Measurements from ENCODE around the gene PXDC1. TPM values are rescaled to one million over a fixed set of nuclear protein-coding genes. Genes with fewer than 3 reads are reported as not detected.
A peak's percentile ranks its signal among the peaks of the same experiment; 100 is the strongest.
"Not testable (repeated sequence)": the region's sequence is repeated elsewhere in the genome, so short reads cannot be mapped to it uniquely, and the experiment has no call there.

Gene PXDC1
- total RNA-seq, 4 donors from 2014 or later, result 111 to 232 (median 165) TPM

DNA sequence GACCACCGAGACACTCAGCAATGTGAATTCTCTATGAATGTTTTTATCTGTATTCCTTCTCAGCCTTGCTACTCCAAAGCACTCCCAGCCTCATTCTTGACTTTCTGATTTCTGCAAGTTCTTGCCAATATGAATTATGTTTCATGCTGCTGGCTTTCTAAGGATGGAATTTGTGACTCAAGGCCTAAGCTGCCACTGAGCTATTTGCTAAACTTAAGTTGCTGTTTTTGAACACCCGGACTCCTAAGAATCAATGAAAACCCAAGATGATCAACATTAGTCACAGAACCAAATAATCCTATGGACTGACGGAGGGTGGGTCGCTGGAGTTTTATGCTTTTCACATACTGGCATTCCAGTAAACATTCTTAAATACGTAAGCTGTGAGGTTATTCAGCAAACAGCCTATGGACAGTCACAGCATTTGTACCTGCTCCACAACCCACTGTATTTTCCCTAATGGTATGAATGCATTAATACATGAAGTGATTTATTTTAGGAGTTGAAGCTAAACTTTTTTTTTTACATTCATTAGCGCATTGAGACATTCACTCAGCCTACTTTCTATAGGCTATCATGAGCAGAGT lies 8.2 kb upstream of the PXDC1 start:
- WGBS, result 57% methylated on average over 6 of the region's 6 CpGs
- intact Hi-C loops (cut with DNase I), result no loop called here

DNA sequence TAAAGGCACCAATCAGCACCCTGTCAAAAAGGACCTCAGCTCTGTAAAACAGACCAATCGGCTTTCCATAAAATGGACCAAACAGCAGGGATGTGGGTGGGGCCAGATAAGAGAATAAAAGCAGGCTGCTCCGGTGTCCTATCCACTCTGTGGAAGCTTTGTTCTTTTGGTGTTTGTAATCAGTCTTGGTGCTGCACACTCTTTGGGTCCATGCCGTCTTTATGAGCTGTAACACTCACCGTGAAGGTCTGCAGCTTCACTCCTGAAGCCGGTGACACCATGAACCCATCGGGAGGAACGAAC lies 7.3 kb upstream of the PXDC1 start:
- intact Hi-C loops (cut with DNase I), result no loop called here
- no peak overlapping the region for H3K4me3 ChIP-seq
- peaks cover 0 to 11% (median 9%) of the 10 kb centered on the region in 4 donors for H3K4me1 ChIP-seq
- no peak for TF ChIP-seq EP300 (IDR thresholded peaks at IDR 0.05)
- TF ChIP-seq, protein P1, sequence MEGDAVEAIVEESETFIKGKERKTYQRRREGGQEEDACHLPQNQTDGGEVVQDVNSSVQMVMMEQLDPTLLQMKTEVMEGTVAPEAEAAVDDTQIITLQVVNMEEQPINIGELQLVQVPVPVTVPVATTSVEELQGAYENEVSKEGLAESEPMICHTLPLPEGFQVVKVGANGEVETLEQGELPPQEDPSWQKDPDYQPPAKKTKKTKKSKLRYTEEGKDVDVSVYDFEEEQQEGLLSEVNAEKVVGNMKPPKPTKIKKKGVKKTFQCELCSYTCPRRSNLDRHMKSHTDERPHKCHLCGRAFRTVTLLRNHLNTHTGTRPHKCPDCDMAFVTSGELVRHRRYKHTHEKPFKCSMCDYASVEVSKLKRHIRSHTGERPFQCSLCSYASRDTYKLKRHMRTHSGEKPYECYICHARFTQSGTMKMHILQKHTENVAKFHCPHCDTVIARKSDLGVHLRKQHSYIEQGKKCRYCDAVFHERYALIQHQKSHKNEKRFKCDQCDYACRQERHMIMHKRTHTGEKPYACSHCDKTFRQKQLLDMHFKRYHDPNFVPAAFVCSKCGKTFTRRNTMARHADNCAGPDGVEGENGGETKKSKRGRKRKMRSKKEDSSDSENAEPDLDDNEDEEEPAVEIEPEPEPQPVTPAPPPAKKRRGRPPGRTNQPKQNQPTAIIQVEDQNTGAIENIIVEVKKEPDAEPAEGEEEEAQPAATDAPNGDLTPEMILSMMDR (IDR thresholded peaks at IDR 0.05), result no peak
- TF ChIP-seq POLR2AphosphoS5 (IDR thresholded peaks at IDR 0.05), result no peak
- TF ChIP-seq POLR2A (IDR thresholded peaks at IDR 0.05; ENCODE audit: low read depth), result no peak
- H3K9me3 ChIP-seq, result no peaks in the 10 kb centered on the region
- 66% methylated on average over 7 of the region's 7 CpGs for WGBS
- no peak for DNase-seq (ENCODE audit: extremely low spot score)
- no peaks in the 10 kb centered on the region for H3K27me3 ChIP-seq
- no peaks in the 10 kb centered on the region for H3K36me3 ChIP-seq
- H3K27ac ChIP-seq (replicated peaks in 1 of 4), result peak overlapping the region; percentile 37 to 57 (median 52)

More for the DNA sequence above, 8.2 kb upstream of the PXDC1 start:
- Histone ChIP-seq H3K4me1 (peaks cover 0 to 11% (median 9%) of the 10 kb centered on the region in 4 donors), H3K27me3 (no peaks in the 10 kb centered on the region), H3K27ac (replicated peaks in 1 of 4) (peak overlapping the region; percentile 37 to 57 (median 52)), H3K36me3 (no peaks in the 10 kb centered on the region), H3K9me3 (no peaks in the 10 kb centered on the region), H3K4me3 (no peak overlapping the region)
- DNase-seq (ENCODE audit: extremely low spot score), result no peak
- TF ChIP-seq POLR2AphosphoS5 (IDR thresholded peaks at IDR 0.05), result peak in 1 of 2 donors; percentile 64
- no peak for TF ChIP-seq EP300 (IDR thresholded peaks at IDR 0.05)

DNA sequence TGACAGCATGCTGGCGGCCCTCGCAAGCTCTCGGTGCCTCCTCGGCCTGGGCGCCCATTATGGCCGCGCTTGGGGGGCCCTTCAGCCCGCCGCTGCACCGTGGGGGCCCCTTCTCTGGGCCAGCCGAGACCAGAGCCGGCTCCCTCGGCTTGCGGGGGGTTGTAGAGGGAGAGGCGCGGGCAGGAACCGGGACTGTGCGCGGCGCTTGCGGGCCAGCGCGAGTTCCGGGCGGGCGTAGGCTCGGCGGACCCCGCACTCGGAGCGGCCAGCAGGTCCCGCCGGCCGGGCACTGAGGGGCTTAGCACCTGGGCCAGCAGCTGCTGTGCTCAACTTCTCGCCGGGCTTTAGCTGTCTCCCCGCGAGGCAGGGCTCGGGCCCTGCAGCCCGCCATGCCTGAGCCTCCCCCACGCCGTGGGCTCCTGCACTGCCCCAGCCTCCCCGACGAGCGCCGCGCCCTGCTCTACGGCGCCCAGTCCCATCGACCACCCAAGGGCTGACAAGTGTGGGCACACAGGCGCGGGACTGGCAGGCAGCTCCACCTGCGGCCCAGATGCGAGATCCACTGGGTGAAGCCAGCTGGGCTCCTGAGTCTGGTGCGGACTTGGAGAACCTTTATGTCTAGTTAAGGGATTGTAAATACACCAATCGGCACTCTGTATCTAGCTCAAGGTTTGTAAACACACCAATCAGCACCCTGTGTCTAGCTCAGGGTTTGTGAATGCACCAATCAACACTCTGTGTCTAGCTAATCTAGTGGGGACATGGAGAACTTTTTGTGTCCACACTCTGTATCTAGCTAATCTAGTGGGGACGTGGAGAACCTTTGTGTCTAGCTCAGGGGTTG lies 6.7 kb upstream of the PXDC1 start:
- DNase-seq (ENCODE audit: extremely low spot score); H3K27ac ChIP-seq (replicated peaks in 1 of 4); H3K9me3 ChIP-seq; H3K36me3 ChIP-seq; intact Hi-C loops (cut with DNase I); H3K27me3 ChIP-seq; H3K4me3 ChIP-seq: not testable (repeated sequence)
- H3K4me1 ChIP-seq, result peaks cover 0 to 11% (median 9%) of the 10 kb centered on the region in 4 donors
- WGBS, result 97% methylated on average over 45 of the region's 57 CpGs

DNA sequence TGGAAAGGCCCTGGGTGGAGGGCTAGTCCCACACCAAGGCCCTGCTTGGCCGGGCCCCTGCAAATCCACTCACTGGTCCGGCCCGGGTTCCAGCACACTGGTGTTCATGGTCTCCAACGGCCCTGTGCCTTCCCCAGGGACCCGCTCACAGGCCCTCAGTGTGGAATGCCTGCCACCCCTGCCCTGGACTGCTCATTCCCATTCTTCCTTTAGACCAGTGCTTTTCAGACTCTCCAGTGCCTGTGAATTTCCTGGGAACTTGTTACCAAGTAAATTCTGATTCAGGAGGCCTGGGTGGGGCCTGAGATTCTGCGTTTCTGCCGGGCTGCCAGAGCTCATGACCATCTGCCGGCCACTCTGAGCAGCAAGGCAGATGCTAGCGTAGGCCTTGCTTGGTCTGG lies 5.7 kb upstream of the PXDC1 start:
- Histone ChIP-seq H3K9me3 (no peaks in the 10 kb centered on the region), H3K27me3 (no peaks in the 10 kb centered on the region), H3K27ac (replicated peaks in 1 of 4) (no peak overlapping the region), H3K36me3 (no peaks in the 10 kb centered on the region), H3K4me1 (peaks cover 6 to 18% (median 17%) of the 10 kb centered on the region in 4 donors), H3K4me3 (no peak overlapping the region)
- no peak for DNase-seq (ENCODE audit: extremely low spot score)
- intact Hi-C loops (cut with DNase I), result no loop called here
- TF ChIP-seq, protein P1 (IDR thresholded peaks at IDR 0.05), result no peak
- TF ChIP-seq EP300 (IDR thresholded peaks at IDR 0.05) (no peak), POLR2A (IDR thresholded peaks at IDR 0.05; ENCODE audit: low read depth) (no peak), POLR2AphosphoS5 (IDR thresholded peaks at IDR 0.05) (no peak)
- 93% methylated on average over 7 of the region's 9 CpGs for WGBS

DNA sequence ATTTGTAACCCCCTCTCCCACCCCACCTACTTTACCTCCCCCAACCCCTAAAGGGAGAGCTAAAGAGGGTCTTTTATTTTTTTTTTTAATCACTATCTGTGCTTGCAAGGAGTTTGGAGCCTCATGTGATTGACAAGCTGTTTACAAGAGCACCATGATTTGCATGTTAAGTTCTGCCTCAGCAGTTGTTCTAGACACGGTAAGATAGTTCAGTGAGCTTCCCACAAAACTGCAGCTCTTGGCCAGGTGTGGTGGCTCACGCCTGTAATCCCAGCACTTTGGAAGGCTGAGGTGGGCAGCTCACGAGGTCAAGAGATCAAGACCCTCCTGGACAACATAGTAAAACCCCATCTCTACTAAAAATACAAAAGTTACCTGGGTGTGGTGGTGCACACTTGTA lies 5.0 kb upstream of the PXDC1 start:
- H3K27me3 ChIP-seq, result no peaks in the 10 kb centered on the region
- H3K27ac ChIP-seq (replicated peaks in 1 of 4), result no peak overlapping the region
- no peaks in the 10 kb centered on the region for H3K36me3 ChIP-seq
- H3K4me1 ChIP-seq, result peaks cover 7 to 18% (median 17%) of the 10 kb centered on the region in 4 donors
- intact Hi-C loops (cut with DNase I), result no loop called here
- H3K9me3 ChIP-seq, result no peaks in the 10 kb centered on the region
- WGBS, result 75% methylated on average over 3 of the region's 3 CpGs
- TF ChIP-seq POLR2AphosphoS5 (IDR thresholded peaks at IDR 0.05), result no peak
- no peak overlapping the region for H3K4me3 ChIP-seq
- no peak for DNase-seq (ENCODE audit: extremely low spot score)

DNA sequence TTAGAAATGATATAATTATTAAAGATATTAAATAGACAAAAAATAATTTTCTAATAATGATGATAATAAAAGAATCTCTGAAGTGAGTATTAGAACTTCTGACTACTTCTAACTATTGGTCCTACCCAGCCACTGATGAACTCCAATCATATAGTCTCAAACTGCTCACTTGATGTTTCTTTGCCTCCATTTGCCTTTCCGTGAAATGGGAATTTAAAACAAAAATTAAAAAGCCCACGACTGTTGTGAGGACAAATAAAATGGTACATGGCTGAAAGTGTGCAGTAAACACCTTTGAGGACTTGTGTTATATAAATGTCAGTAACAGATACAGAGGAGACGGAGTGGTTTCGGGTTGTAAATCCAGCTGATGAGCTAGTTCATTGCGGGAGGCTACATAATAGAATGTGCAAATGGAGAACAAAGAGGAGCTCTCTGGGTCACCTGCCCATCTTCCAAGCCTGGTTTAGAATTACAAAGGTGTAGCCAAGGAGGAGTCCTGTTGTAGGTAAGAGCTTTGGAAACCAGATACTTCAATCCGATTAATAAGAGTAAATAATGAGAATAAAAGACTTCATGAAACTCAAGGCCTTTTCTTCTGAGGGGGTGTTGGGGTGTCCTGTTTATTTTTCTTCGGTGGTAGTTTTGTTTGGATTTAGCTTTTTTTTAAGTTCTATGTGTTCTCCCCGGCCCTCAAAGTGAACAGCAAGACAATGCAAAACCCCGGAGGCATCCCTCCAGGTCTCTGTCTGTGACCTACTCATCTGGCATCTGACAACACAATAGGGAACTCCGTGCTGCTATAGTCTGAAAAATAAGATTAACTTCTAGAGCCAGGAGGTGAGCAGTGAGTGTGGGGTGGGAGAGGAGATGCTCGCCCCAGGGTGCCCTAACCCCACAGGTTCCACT lies 4.4 kb upstream of the PXDC1 start:
- peaks cover 0 to 4% (median 0%) of the 10 kb centered on the region in 4 donors for H3K27me3 ChIP-seq
- 71% methylated on average over 11 of the region's 11 CpGs for WGBS
- intact Hi-C loops (cut with DNase I), result no loop called here

More for the DNA sequence above, 4.4 kb upstream of the PXDC1 start:
- H3K4me3 ChIP-seq, result no peak overlapping the region
- TF ChIP-seq EP300 (IDR thresholded peaks at IDR 0.05) (no peak), POLR2AphosphoS5 (IDR thresholded peaks at IDR 0.05) (no peak), POLR2A (IDR thresholded peaks at IDR 0.05; ENCODE audit: low read depth) (no peak)
- TF ChIP-seq, protein P1 (IDR thresholded peaks at IDR 0.05), result no peak
- no peak for DNase-seq (ENCODE audit: extremely low spot score)
- H3K27ac ChIP-seq (replicated peaks in 1 of 4), result no peak overlapping the region
- no peaks in the 10 kb centered on the region for H3K9me3 ChIP-seq
- peaks cover 7 to 23% (median 18%) of the 10 kb centered on the region in 4 donors for H3K4me1 ChIP-seq
- H3K36me3 ChIP-seq, result no peaks in the 10 kb centered on the region

Measured in esophagus muscularis mucosa (tissue), 4 donors.